Breast epithelium (tissue), 4 donors: Measurements from ENCODE around the gene CPD. TPM values are rescaled to one million over a fixed set of nuclear protein-coding genes. Genes with fewer than 3 reads are reported as not detected.

Source experiments
- DNase-seq, 2 donors: peaks; one replicate each; pipeline ENCODE4 v3.0.0-alpha.2; 2019; ENCODE audit warnings: low spot score in 2 of 2
- H3K27ac ChIP-seq, 2 donors: fragments of 200-600 bp; sonication (generic) in 1 of 2; one replicate each; pipeline ENCODE4 v1.5.1; 2016 to 2019; ENCODE audit warnings: mild to moderate bottlenecking in 1 of 2
- H3K27me3 ChIP-seq, 2 donors: fragments of 200-600 bp; sonication (generic) in 1 of 2; one replicate each; pipeline versions ENCODE4 v1.5.1 to v1.6.0; 2017 to 2019; ENCODE audit warnings: control low read depth in 1 of 2, mild to moderate bottlenecking in 1 of 2
- H3K36me3 ChIP-seq: fragments of 200-600 bp; one replicate; pipeline ENCODE4 v1.5.1; 2019
- H3K4me1 ChIP-seq, 2 donors: fragments of 200-600 bp; sonication (generic); one replicate each; pipeline ENCODE4 v1.5.1; 2016 to 2019; ENCODE audit warnings: control low read depth in 1 of 2
- H3K4me3 ChIP-seq, 3 donors: fragments of 200-600 bp; sonication (generic); 1 replicate in 2 of 3; 2 replicates in 1 of 3; pipeline ENCODE4 v1.5.1; 2016 to 2019; ENCODE audit warnings: mild to moderate bottlenecking in 3 of 3, moderate library complexity in 2 of 3
- H3K9me3 ChIP-seq, 2 donors: fragments of 200-600 bp; sonication (generic) in 1 of 2; one replicate each; pipeline ENCODE4 v1.5.1; 2016 to 2019; ENCODE audit warnings: control low read depth in 1 of 2
- POLR2A ChIP-seq: fragments of 450-650 bp; IDR thresholded peaks from one replicate; pipeline ENCODE4 v1.6.1; 2016; ENCODE audit warnings: antibody characterized with exemption, mild to moderate bottlenecking, moderate library complexity
- POLR2AphosphoS5 ChIP-seq, 3 donors: sonication (generic); formaldehyde crosslinking; IDR thresholded peaks; one replicate each; pipeline ENCODE4 v1.6.1; 2017; ENCODE audit warnings: antibody characterized with exemption in 3 of 3
- intact Hi-C: fragments of 100-400 bp; cut with DNase I; formaldehyde crosslinking; loops from one replicate; pipeline ENCODE4 v1.15.1; 2023; ENCODE audit warnings: low total_unique reads
- total RNA-seq, 3 donors: library from RNA; depleted of rRNA; stranded (reverse); fragments of >200 nt; gene quantifications; one replicate each; pipeline ENCODE4 v1.1.0, GENCODE V29; 2016
- TF ChIP-seq, protein P1 (sequence below), 3 donors: fragments of 450-650 bp; IDR thresholded peaks; one replicate each; pipeline ENCODE4 v1.5.1; 2016 to 2017; ENCODE audit warnings: antibody characterized with exemption in 3 of 3, mild to moderate bottlenecking in 3 of 3, moderate library complexity in 3 of 3

CPD gene
- total RNA-seq, 3 donors from 2014 or later = 74.1 to 110 (median 87.7) TPM

DNA sequence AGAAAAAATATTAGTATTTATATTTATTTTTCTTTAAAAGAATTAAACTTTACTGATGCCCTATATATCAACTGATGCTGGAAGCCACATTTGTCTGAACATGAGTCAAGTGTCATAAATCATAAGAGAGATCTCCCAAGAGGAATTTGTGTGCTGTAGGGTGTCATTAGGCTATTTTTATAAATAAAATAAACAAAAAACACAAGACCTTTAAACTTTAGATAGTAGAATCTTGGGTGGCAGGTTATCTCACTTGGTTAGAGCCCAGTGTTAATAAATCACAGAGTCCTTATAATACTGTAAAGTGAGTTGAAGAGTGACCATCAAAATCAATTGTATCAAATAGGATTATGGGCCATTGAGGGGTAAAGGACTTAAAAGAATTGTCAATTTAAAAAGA, 21.3 kb upstream of the CPD start:
- no peak for DNase-seq
- peaks cover 0 to 6% of the 10 kb centered on the region in 2 donors for H3K9me3 ChIP-seq
- intact Hi-C loops = no loop called here
- H3K27me3 ChIP-seq = no peaks in the 10 kb centered on the region
- H3K36me3 ChIP-seq = no peaks in the 10 kb centered on the region
- no peaks in the 10 kb centered on the region for H3K4me1 ChIP-seq
- H3K4me3 ChIP-seq = no peak overlapping the region
- TF ChIP-seq POLR2AphosphoS5 (IDR thresholded peaks at IDR 0.05) (no peak), POLR2A (no peak)
- TF ChIP-seq, protein P1, sequence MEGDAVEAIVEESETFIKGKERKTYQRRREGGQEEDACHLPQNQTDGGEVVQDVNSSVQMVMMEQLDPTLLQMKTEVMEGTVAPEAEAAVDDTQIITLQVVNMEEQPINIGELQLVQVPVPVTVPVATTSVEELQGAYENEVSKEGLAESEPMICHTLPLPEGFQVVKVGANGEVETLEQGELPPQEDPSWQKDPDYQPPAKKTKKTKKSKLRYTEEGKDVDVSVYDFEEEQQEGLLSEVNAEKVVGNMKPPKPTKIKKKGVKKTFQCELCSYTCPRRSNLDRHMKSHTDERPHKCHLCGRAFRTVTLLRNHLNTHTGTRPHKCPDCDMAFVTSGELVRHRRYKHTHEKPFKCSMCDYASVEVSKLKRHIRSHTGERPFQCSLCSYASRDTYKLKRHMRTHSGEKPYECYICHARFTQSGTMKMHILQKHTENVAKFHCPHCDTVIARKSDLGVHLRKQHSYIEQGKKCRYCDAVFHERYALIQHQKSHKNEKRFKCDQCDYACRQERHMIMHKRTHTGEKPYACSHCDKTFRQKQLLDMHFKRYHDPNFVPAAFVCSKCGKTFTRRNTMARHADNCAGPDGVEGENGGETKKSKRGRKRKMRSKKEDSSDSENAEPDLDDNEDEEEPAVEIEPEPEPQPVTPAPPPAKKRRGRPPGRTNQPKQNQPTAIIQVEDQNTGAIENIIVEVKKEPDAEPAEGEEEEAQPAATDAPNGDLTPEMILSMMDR (IDR thresholded peaks at IDR 0.05) = no peak
- H3K27ac ChIP-seq = no peak overlapping the region

DNA sequence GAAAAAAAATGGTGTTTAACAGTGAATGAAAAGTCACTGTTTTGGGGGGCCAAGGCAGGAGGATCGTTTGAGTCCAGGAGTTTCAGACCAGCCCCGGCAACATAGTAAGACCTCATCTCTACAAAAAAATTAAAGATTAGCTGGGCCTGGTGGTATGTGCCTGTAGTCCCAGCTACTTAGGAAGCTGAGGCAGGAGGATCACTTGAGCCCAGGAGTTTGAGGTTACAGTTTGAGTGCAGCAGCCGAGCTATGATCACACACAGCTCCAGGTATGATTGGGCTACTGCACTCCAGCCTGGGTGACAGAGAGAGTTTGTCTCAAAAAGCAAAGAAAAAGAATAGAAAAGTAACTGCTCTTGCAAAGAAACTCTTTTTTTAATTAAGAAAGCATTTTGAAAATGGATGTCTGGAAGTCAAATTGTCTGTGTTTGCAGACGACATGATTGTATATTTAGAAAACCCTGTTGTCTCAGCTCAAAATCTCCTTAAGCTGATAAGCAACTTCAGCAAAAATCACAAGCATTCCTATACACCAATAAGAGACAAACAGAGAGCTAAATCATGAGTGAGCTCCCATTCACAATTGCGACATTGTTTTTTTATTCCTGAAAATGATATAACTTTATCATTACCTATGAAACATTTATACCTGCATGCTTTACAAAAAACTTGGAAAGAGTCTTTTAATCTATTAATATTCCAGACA, 20.5 kb upstream of the CPD start:
- H3K4me1 ChIP-seq = no peaks in the 10 kb centered on the region
- no peak for DNase-seq
- peaks cover 0 to 6% of the 10 kb centered on the region in 2 donors for H3K9me3 ChIP-seq
- TF ChIP-seq, protein P1 (IDR thresholded peaks at IDR 0.05) = no peak
- no peak for TF ChIP-seq POLR2AphosphoS5 (IDR thresholded peaks at IDR 0.05)
- no peak for TF ChIP-seq POLR2A
- no peaks in the 10 kb centered on the region for H3K36me3 ChIP-seq
- no peak overlapping the region for H3K4me3 ChIP-seq
- H3K27ac ChIP-seq = no peak overlapping the region
- intact Hi-C loops = no loop called here
- no peaks in the 10 kb centered on the region for H3K27me3 ChIP-seq

DNA sequence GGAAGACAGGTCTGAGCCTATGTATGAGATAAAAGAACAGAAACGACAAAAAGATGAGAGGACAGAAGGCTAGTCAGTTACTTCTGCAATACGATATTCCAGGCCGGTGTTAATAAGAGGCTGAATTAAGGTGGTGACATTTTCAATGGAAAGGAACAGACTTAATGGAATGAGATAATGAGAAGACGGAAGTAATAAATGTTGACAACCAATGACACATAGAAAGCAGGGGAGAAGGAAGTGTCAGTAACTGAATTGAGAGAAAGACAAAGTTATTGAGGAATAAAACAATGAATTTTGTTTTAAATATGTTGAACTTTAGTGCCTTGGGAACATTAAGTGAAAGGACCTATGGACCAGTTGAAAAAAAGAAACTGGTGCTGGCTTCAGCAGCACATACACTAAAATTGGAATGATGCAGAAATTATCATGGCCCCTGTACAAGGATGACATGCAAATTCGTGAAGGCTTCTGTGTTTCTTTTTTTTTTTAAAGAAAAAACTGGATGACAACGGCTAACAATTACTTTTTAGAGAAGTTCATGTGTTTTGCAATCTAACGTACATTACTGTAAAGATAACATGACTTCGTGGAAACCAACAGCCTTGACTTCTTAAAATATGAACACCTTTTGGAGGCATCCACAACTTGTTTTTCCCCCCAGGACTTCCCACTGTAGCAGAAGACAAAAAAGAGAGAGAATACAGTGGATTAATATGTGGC, 18.5 kb upstream of the CPD start:
- H3K27me3 ChIP-seq = no peaks in the 10 kb centered on the region
- TF ChIP-seq POLR2AphosphoS5 (IDR thresholded peaks at IDR 0.05) (no peak), POLR2A (no peak)
- TF ChIP-seq, protein P1 (IDR thresholded peaks at IDR 0.05) = no peak
- H3K27ac ChIP-seq = no peak overlapping the region
- no peaks in the 10 kb centered on the region for H3K4me1 ChIP-seq
- DNase-seq = no peak
- intact Hi-C loops = no loop called here
- H3K4me3 ChIP-seq = no peak overlapping the region
- peaks cover 0 to 6% of the 10 kb centered on the region in 2 donors for H3K9me3 ChIP-seq
- H3K36me3 ChIP-seq = no peaks in the 10 kb centered on the region

DNA sequence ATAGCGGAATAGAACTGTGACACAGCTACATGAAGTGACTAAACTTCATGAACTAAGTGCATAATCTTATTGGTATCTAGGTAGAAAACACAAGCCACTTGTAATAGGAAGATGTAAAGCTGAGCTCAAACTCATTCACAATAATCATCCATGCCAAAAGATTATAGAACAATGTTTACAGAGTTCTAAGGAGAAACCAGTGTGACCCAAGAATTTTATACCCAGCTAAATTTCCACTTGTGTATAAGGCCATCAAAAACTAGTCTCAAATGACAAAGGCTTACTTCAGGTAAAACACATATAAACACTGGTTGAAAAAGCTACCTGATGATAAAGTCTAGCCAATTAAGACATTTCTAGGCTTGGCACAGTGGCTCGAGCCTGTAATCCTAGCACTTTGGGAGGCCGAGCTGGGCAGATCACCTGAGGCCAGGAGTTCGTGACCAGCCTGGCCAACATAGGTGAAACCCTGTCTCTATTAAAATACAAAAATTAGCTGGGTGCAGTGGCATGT, 16.9 kb upstream of the CPD start:
- H3K4me3 ChIP-seq = no peak overlapping the region
- intact Hi-C loops = no loop called here
- no peaks in the 10 kb centered on the region for H3K36me3 ChIP-seq
- no peak for TF ChIP-seq POLR2A
- TF ChIP-seq, protein P1 (IDR thresholded peaks at IDR 0.05) = no peak
- peaks cover 0 to 6% of the 10 kb centered on the region in 2 donors for H3K9me3 ChIP-seq
- H3K27ac ChIP-seq = no peak overlapping the region
- no peaks in the 10 kb centered on the region for H3K4me1 ChIP-seq
- H3K27me3 ChIP-seq = no peaks in the 10 kb centered on the region
- no peak for DNase-seq

DNA sequence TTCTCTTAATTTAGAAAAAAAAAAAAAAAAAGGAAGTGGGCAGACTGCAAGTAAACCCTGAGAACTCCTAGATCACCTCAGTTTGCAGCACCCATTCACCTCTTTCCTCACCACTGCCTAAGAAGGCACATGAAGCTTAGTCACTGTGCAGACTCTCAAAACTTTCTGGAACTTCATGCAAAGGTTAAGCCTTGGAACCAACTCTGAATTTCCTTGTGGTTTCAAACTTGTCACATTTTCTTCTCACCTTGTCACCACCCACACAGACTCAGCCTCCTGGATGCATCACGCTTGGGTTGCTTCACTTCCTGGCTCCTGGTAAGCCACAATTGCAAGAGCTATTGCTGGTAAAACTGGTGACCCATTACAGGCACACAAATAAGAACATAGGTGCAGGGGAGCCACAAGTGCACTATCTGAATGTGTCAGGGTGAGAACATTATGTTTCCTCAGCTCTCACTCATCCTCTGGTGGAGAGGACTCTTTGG, 15.0 kb upstream of the CPD start:
- DNase-seq = peak in 1 of 2 donors; percentile 69
- Histone ChIP-seq H3K4me3 (no peak overlapping the region), H3K27me3 (no peaks in the 10 kb centered on the region), H3K36me3 (no peaks in the 10 kb centered on the region), H3K9me3 (peaks cover 0 to 6% of the 10 kb centered on the region in 2 donors), H3K4me1 (no peaks in the 10 kb centered on the region), H3K27ac (peak overlapping the region in 1 of 2 donors; percentile 38)
- TF ChIP-seq POLR2A = no peak
- peak in 1 of 3 donors; percentile 31 for TF ChIP-seq POLR2AphosphoS5 (IDR thresholded peaks at IDR 0.05)
- TF ChIP-seq, protein P1 (IDR thresholded peaks at IDR 0.05) = no peak
- intact Hi-C loops = no loop called here
